ENCODE measurements around the gene PLCD3.

Gene PLCD3

GRCh38 chr17:45155029-45155428 lies 22.7 kb upstream of the PLCD3 start:
- no peak overlapping the region for H3K4me3 ChIP-seq (ENCODE audit: low read depth, low read length)
- no peak for TF ChIP-seq MAX (IDR thresholded peaks at IDR 0.05; ENCODE audit: low read depth, low read length)
- no peak for TF ChIP-seq MYC (IDR thresholded peaks at IDR 0.05; ENCODE audit: low read depth, low read length)
- TF ChIP-seq POLR2A (IDR thresholded peaks at IDR 0.05; ENCODE audit: extremely low read depth, insufficient read length): no peak
- TF ChIP-seq CTCF (IDR thresholded peaks at IDR 0.05; ENCODE audit: low read depth, low read length): no peak
- DNase-seq (ENCODE audit: low read depth): no peak

GRCh38 chr17:45150911-45151809 lies 18.8 kb upstream of the PLCD3 start:
- peak; percentile 51 for DNase-seq (ENCODE audit: low read depth)
- H3K4me3 ChIP-seq (ENCODE audit: low read depth, low read length): peak overlapping the region; percentile 86
- TF ChIP-seq POLR2A (IDR thresholded peaks at IDR 0.05; ENCODE audit: extremely low read depth, insufficient read length): no peak
- TF ChIP-seq MAX (IDR thresholded peaks at IDR 0.05; ENCODE audit: low read depth, low read length): no peak
- no peak for TF ChIP-seq MYC (IDR thresholded peaks at IDR 0.05; ENCODE audit: low read depth, low read length)
- no peak for TF ChIP-seq CTCF (IDR thresholded peaks at IDR 0.05; ENCODE audit: low read depth, low read length)

- peak; percentile 67 for DNase-seq (ENCODE audit: low read depth)
- H3K4me3 ChIP-seq (ENCODE audit: low read depth, low read length): peak overlapping the region; percentile 86
- TF ChIP-seq POLR2A (IDR thresholded peaks at IDR 0.05; ENCODE audit: extremely low read depth, insufficient read length) (no peak), CTCF (IDR thresholded peaks at IDR 0.05; ENCODE audit: low read depth, low read length) (no peak), MAX (IDR thresholded peaks at IDR 0.05; ENCODE audit: low read depth, low read length) (no peak), MYC (IDR thresholded peaks at IDR 0.05; ENCODE audit: low read depth, low read length) (no peak)
Observed at GRCh38 chr17:45149669-45150664, 17.7 kb upstream of the PLCD3 start.

- DNase-seq (ENCODE audit: low read depth): peak; percentile 92
- TF ChIP-seq POLR2A (IDR thresholded peaks at IDR 0.05; ENCODE audit: extremely low read depth, insufficient read length) (no peak), MYC (IDR thresholded peaks at IDR 0.05; ENCODE audit: low read depth, low read length) (0 out of 2 replicates have a peak, but pooled peaks have one; percentile 19), CTCF (IDR thresholded peaks at IDR 0.05; ENCODE audit: low read depth, low read length) (peak; percentile 82), MAX (IDR thresholded peaks at IDR 0.05; ENCODE audit: low read depth, low read length) (0 out of 2 replicates have a peak, but pooled peaks have one; percentile 16)
- peak overlapping the region; percentile 86 for H3K4me3 ChIP-seq (ENCODE audit: low read depth, low read length)
Observed at GRCh38 chr17:45149037-45149668, 16.8 kb upstream of the PLCD3 start.
